HG03558 (cell line): ENCODE results near the gene UQCC5.

ENCODE experiments used
- ATAC-seq: cut with Tn5 transposase; IDR thresholded peaks from one replicate; pipeline ENCODE4 v1.9.1; 2021; ENCODE audit warnings: moderate number of reproducible peaks; ENCODE audit not compliant: unreplicated experiment; ENCODE audit errors: extremely low read depth

The UQCC5 gene, protein sequence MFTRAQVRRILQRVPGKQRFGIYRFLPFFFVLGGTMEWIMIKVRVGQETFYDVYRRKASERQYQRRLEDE

DNA sequence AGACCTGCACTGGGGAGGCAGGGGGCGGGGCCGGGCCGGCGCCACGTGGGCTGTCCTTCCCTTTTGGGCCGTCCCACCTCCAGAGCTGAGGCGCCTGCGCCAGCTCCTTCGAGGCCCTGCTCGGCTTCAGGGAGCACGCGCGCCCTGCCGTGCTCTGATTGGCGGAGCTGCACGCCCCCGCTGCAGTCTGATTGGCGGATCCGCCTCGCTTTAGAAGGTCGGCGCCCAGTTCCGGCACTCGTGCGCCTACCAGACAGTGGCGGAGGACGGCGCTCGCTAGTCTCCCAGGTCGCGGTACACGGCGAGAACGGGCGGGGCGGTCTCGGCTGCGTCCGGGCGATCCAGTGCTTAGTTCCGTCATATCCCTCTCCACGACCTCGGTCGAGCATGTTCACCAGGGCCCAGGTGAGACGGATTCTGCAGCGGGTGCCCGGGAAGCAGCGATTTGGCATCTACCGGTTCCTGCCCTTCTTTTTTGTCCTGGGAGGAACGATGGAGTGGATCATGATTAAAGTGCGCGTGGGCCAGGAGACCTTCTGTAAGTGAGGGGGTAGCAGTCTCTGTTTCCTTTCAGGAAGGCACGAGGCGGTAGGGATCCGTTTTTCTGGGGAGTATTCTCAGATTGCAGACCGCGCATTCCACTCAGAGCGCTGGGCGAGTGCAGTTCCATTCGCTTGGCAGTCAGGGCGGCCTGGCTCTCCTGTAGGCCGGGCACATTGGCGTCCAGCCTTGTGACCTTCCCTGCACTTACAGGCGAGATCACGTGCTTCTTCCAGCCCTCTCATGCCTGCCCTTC lies at the start of gene UQCC5:
Gene UQCC5, plus strand, starts transcription at position 237 of the 796 bp plus-strand sequence. Its CDS starts 151 bp downstream, at position 388.
- peak; percentile 76 for ATAC-seq

DNA sequence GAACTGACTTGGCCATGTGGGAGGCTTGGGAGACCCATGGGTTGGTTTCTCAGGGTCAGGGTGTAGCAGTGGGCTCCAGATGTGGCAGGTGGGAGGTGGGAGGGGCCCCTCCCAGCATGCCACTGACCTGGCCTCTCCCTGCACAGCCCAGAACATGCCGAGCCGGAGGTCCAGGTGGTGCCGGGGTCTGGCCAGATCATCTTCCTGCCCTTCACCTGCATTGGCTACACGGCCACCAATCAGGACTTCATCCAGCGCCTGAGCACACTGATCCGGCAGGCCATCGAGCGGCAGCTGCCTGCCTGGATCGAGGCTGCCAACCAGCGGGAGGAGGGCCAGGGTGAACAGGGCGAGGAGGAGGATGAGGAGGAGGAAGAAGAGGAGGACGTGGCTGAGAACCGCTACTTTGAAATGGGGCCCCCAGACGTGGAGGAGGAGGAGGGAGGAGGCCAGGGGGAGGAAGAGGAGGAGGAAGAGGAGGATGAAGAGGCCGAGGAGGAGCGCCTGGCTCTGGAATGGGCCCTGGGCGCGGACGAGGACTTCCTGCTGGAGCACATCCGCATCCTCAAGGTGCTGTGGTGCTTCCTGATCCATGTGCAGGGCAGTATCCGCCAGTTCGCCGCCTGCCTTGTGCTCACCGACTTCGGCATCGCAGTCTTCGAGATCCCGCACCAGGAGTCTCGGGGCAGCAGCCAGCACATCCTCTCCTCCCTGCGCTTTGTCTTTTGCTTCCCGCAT lies 49.2 kb upstream of the UQCC5 start:
- ATAC-seq = no peak

DNA sequence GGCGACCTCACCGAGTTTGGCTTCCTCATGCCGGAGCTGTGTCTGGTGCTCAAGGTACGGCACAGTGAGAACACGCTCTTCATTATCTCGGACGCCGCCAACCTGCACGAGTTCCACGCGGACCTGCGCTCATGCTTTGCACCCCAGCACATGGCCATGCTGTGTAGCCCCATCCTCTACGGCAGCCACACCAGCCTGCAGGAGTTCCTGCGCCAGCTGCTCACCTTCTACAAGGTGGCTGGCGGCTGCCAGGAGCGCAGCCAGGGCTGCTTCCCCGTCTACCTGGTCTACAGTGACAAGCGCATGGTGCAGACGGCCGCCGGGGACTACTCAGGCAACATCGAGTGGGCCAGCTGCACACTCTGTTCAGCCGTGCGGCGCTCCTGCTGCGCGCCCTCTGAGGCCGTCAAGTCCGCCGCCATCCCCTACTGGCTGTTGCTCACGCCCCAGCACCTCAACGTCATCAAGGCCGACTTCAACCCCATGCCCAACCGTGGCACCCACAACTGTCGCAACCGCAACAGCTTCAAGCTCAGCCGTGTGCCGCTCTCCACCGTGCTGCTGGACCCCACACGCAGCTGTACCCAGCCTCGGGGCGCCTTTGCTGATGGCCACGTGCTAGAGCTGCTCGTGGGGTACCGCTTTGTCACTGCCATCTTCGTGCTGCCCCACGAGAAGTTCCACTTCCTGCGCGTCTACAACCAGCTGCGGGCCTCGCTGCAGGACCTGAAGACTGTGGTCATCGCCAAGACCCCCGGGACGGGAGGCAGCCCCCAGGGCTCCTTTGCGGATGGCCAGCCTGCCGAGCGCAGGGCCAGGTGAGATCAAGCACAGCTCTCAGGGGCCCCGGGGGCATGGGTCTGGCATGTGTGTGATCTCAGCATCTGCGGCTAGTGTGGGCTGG lies 48.4 kb upstream of the UQCC5 start:
- no peak for ATAC-seq

DNA sequence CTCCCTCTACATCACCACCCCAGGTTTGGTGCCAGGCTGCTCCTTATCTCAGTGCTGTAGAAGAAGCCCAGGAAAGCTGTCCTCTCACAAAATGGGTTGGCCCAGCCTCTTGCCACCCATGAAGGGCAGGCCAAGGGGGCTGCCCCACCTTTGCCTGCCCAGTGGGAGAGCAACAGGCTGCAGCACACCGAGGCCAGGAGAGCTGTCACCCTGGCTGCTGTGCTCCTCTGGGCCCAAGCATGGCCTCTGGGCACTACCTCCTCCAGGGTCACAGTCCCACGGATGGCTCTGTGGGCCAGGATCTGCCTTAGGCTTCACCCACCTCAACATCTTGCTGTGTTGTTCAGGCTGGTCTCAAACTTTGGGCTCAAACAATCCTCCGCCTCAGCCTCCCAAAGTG lies 47.7 kb upstream of the UQCC5 start:
- ATAC-seq = no peak

DNA sequence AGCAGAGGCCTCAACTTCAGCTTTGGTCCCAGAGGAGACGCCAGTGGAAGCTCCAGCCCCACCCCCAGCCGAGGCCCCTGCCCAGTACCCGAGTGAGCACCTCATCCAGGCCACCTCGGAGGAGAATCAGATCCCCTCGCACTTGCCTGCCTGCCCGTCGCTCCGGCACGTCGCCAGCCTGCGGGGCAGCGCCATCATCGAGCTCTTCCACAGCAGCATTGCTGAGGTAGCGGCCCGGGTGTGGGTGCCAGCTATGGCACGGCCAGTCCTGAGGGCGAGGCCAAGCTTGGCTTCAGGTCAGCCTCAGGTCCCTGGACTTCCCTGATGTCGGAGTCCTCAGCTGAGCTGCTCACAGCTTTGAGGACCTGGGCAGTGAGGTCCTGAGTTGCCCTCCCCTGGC lies 47.0 kb upstream of the UQCC5 start:
- ATAC-seq = no peak

- no peak for ATAC-seq
These were observed 46.1 kb upstream of the UQCC5 start for GRCh38 chr3:52490035-52490938.

DNA sequence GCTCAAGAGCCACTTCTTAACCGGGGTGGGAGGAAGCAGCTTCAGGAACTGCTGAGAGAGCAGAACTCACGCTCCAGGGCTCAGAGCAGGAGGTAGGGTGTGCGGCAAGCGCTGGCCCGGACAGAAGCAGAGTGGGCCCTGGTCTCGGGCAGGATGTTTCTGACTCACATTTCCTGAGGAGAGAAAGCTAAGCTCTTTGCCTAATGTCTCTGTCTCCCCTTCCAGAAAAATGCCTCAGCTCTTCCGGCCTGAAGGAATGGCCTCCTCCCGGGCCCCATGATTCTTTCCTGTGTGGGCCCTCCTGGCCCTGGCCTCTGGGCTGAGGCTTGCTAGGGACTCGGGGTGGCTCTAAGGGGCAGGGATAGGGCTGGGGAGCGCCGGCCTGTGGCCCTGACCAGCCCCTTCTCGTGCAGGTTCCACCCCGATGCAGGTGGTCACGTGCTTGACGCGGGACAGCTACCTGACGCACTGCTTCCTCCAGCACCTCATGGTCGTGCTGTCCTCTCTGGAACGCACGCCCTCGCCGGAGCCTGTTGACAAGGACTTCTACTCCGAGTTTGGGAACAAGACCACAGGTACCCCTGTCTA lies 45.4 kb upstream of the UQCC5 start:
- ATAC-seq = no peak

GRCh38 chr3:52492059-52492458 lies 44.3 kb upstream of the UQCC5 start:
- ATAC-seq = no peak

- no peak for ATAC-seq
These were observed 43.0 kb upstream of the UQCC5 start for GRCh38 chr3:52493232-52494017.

- no peak for ATAC-seq
These were observed 42.0 kb upstream of the UQCC5 start for GRCh38 chr3:52494445-52494844.

DNA sequence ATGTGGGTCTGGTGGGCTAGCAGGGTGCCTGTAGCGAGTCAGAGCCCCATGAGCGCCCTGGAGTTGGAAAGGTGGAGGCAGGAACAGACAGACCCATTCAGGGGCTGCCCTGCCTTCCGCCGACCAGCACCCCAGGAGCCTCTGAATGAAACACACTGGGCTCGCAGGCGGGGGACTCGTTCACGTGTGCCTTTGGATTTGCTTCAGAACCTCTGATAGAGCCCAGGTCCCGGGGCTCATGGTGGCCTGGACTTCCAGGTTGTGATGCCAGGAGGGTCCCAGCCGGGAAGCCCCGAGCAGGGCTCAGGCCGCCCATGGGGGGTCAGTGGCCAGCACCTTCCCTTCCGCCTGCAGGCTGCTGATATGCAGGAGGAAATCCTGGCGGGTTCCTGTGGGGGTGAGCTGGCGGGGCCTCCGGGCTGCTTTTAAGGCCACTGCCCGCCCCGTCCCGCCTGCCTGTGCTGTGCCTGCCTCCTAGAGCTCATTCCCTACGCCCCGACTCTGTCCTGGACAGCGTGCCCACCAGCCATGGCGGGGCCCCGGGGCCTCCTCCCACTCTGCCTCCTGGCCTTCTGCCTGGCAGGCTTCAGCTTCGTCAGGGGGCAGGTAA lies 41.4 kb upstream of the UQCC5 start, which contains the start of gene STAB1:
Gene STAB1, plus strand, starts transcription at position 453 of the 610 bp plus-strand sequence. Its CDS starts 76 bp downstream, at position 529.
- no peak for ATAC-seq

DNA sequence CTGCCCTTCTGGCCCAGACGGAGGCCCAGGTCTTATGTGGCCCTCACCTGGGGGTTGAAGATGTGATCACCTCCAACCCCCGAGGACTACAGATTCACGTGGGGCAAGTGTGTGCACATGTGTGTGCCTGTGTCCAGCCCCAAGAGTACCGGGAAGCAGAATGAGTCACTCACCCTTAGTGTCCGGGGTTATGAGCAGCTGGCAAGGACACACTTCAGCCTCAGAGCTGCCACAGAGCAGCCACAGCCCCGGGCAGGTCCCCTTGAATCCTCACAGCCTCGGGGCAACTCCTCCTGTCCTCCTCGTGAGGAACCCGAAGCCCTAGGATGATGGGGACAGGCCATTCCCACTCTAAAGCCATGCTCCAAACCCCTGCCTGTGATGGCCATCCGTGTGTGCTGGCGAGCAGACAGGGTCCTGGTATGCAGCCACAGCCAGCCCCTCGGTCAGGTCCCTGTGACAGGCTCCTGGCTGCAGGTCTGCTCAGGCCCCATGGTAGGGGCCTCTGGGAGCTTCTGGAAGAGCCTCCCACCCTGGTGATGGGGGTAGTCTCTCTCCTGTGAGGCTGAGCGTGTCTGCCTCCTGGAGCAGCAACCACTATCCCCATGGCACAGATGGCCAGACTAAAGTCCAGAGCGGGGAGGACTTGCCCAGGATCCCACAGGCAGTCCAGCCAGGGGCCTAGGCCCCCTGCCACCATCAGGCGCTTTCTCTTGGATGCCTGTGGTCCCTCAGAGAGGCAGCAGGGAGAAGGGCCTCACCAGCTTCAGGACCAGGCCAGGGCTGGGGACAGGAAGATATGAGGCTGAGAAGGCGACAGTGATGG lies 40.4 kb upstream of the UQCC5 start:
- no peak for ATAC-seq

DNA sequence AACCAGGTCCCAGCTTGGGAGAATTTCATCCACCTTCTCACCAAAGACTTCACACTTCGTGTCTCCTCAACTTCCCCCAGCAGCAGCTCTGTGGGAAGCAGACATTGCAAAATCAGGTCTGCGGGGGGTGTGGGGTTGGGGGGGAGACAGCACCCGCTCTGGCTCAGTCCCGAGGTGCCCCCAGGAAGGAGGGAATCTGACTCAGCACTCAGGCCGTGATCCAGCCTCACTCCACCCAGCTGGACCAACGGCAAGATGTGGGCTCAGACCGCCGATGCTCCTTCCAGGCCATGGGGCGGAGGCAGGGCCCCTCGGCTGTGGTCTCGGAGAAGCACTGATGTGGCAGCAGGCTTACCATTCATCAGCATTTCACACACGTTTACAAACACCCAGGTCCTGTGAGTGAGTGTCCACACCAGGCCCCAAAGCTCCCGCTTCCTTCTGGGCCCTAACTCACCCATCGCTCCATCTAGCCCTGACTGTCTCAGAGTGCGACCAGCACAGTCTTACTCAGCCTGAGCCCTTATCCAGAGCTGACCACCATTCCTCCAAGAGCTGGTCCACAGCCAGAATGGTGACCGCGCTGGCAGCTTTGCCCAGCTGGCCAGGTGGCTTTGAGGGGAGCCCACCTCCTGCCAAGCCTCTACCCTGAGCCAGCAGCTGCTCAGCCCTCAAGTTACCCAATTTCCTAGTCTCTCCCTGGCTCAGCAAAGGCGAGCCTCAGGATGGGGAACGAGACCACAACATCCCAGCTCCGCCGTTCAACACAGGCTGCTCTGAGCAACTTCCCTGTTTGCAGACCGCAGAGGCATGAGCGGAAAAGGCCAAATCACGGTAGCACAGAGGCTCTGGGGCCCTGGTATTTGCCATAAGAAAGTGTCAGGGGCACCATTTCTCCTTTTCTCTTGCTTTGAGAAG lies 38.0 kb upstream of the UQCC5 start:
- no peak for ATAC-seq

GRCh38 chr3:52501046-52501445 lies 35.4 kb upstream of the UQCC5 start:
- ATAC-seq = no peak

GRCh38 chr3:52502001-52502400 lies 34.4 kb upstream of the UQCC5 start:
- ATAC-seq = no peak

DNA sequence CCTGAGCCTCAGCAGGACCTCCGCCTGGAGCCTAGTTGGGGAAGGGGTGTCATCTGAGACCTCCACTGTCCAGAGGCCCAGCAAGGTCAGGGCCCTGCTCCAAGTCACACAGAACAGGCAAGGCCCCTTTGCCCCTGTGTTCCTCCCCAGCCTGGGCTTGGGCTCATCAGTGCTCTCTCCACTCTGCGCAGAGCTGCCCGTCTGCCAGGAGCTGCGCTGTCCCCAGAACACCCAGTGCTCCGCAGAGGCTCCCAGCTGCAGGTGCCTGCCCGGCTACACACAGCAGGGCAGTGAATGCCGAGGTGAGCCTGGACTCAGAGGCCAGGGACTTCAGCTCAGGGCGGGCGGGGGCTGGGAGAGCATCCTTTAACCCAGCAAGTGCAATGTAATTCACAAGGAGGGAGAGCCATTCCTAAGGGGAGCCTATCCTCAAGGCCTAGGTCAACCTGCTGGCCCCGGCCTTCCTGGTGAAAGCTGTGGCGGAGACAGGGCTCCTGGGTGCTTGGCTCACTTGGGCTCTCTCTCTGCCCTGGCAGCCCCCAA lies 33.5 kb upstream of the UQCC5 start:
- no peak for ATAC-seq
